Fibroblast of lung (primary cell): ENCODE data around the gene PDK1.

Experiments used
- CTCF ChIP-seq, 2 donors: IDR thresholded peaks in 1 of 2; conservative IDR thresholded peaks in 1 of 2; 1 replicate in 1 of 2; 2 replicates in 1 of 2; pipeline ENCODE4 v1.5.1; 2011 to 2012; ENCODE audit warnings: low read length in 2 of 2, control low read depth in 1 of 2, inconsistent platforms in 1 of 2, low read depth in 1 of 2, mild to moderate bottlenecking in 1 of 2
- EZH2 ChIP-seq: IDR thresholded peaks from 2 replicates; pipeline ENCODE4 v1.5.1; 2012; ENCODE audit warnings: low read length, control low read depth, mild to moderate bottlenecking; ENCODE audit errors: missing control alignments

DNA sequence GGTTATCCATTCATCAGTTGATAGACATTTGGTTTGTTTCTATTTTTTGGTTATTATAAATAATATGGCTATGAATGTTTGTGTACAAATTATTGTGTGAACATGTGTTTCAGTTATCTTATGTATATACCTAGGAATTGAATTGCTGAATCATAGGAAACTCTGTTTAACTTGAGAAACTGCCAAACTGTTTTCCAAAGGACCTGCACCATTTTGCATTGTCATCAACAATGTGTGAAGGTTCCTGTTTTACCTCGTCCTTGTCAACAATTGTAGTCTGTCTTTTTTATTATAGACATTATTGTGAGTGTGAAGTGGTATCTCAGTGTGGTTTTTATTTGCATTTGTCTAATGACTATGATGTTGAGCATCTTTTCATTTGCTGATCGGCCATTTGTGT, 17.1 kb downstream of the PDK1 start:
- TF ChIP-seq CTCF (conservative IDR thresholded peaks at IDR 0.05 in 1 of 2, IDR thresholded peaks at IDR 0.05 in 1 of 2; ENCODE audit: low read depth in 1 of 2, low read length in 2 of 2) = no peak
- no peak for TF ChIP-seq EZH2
